ENCODE data around the gene JAKMIP1.

DNA sequence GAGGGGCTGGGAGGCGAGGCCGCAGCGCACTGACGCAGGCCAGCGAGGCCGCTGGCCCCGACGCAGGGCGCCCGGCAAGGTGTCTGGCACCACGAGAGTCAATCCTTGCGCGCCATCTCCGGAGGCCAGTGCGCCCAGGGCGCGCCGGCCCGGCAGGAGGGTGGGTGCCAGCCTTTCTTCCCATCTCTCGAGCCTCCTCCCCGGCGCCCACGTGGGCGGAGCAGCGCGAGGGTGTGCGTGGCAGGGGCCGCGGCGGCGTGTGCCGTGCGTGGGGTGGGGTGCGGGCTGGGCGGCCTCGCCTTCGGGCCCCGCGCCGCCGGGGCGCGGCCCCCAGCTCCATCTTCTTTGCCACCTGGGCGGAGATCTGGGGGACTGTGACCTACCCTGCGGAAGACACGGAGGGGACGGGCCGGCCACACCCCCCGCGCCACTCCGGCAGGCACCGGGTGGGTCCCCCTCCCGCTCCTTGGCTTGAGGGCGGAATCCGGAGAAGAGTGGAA, 877 bp downstream of the JAKMIP1 start:
- TF ChIP-seq, protein P1, sequence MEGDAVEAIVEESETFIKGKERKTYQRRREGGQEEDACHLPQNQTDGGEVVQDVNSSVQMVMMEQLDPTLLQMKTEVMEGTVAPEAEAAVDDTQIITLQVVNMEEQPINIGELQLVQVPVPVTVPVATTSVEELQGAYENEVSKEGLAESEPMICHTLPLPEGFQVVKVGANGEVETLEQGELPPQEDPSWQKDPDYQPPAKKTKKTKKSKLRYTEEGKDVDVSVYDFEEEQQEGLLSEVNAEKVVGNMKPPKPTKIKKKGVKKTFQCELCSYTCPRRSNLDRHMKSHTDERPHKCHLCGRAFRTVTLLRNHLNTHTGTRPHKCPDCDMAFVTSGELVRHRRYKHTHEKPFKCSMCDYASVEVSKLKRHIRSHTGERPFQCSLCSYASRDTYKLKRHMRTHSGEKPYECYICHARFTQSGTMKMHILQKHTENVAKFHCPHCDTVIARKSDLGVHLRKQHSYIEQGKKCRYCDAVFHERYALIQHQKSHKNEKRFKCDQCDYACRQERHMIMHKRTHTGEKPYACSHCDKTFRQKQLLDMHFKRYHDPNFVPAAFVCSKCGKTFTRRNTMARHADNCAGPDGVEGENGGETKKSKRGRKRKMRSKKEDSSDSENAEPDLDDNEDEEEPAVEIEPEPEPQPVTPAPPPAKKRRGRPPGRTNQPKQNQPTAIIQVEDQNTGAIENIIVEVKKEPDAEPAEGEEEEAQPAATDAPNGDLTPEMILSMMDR (IDR thresholded peaks at IDR 0.05): no peak
- TF ChIP-seq POLR2A (IDR thresholded peaks at IDR 0.05) (no peak), EP300 (IDR thresholded peaks at IDR 0.05) (no peak)
